Measurements from ENCODE around the gene TRIL. TPM values are rescaled to one million over a fixed set of nuclear protein-coding genes. Genes with fewer than 3 reads are reported as not detected.

Gene TRIL
- total RNA-seq, 5 donors from 2014 or later (not counting 1 experiment from before 2014, with no cell fraction given) = not detected

GRCh38 chr7:28977881-28978280 lies 19.8 kb upstream of the TRIL start:
- ChIA-PET CTCF (no interaction called here), POLR2A (no interaction called here)
- Mint-ChIP-seq H3K9me3 (peaks cover 7 to 10% (median 10%) of the 10 kb centered on the region in 3 donors), H3K4me1 (no peaks in the 10 kb centered on the region), H3K27ac (no peak overlapping the region), H3K36me3 (no peaks in the 10 kb centered on the region), H3K4me3 (no peak overlapping the region), H3K27me3 (peaks cover 11 to 33% of the 10 kb centered on the region in 2 donors)
- no peak for DNase-seq
- H3K4me3 ChIP-seq (ENCODE audit: control insufficient read depth in 1 of 2, extremely low read depth in 1 of 2, low read length in 1 of 2) = no peak overlapping the region
- no peak overlapping the region for H3K27ac ChIP-seq (ENCODE audit: low read length)
- no peak for ATAC-seq (replicated peaks in 1 of 4)
- no peaks in the 10 kb centered on the region for H3K9me3 ChIP-seq
- WGBS (ENCODE audit: insufficient coverage) = 67% methylated on average over 1 of the region's 1 CpG
- H3K27me3 ChIP-seq (replicated peaks in 1 of 2; ENCODE audit: control insufficient read depth in 2 of 2, extremely low read depth in 1 of 2, insufficient read depth in 2 of 2, low read length in 1 of 2) = peaks cover 0 to 6% of the 10 kb centered on the region in 2 experiments
- H3K4me1 ChIP-seq (ENCODE audit: control insufficient read depth in 1 of 2, extremely low read depth in 1 of 2, insufficient read depth in 2 of 2, low read length in 2 of 2) = no peaks in the 10 kb centered on the region
- H3K36me3 ChIP-seq (ENCODE audit: control insufficient read depth in 2 of 2, extremely low read depth in 1 of 2, insufficient read depth in 1 of 2, low read length in 1 of 2) = no peaks in the 10 kb centered on the region

- CTCF ChIA-PET = interaction anchor here (0.5 kb wide), 2 partner anchors 209 to 1399 kb away, joined by 3 to 6 read pairs; no protein-coding TSS in a partner anchor
- Histone ChIP-seq H3K27me3 (replicated peaks in 1 of 2; ENCODE audit: control insufficient read depth in 2 of 2, extremely low read depth in 1 of 2, insufficient read depth in 2 of 2, low read length in 1 of 2) (peaks cover 0 to 6% of the 10 kb centered on the region in 2 experiments), H3K4me1 (ENCODE audit: control insufficient read depth in 1 of 2, extremely low read depth in 1 of 2, insufficient read depth in 2 of 2, low read length in 2 of 2) (no peaks in the 10 kb centered on the region), H3K9me3 (no peaks in the 10 kb centered on the region), H3K4me3 (ENCODE audit: control insufficient read depth in 1 of 2, extremely low read depth in 1 of 2, low read length in 1 of 2) (no peak overlapping the region), H3K36me3 (ENCODE audit: control insufficient read depth in 2 of 2, extremely low read depth in 1 of 2, insufficient read depth in 1 of 2, low read length in 1 of 2) (no peaks in the 10 kb centered on the region), H3K27ac (ENCODE audit: low read length) (no peak overlapping the region)
- ATAC-seq (replicated peaks in 1 of 4) (no peak), DNase-seq (no peak)
- 60% methylated on average over 1 of the region's 3 CpGs for WGBS (ENCODE audit: insufficient coverage)
- Mint-ChIP-seq H3K36me3 (no peaks in the 10 kb centered on the region), H3K4me3 (no peak overlapping the region), H3K9me3 (peaks cover 13 to 21% (median 16%) of the 10 kb centered on the region in 3 donors), H3K4me1 (no peaks in the 10 kb centered on the region), H3K27ac (no peak overlapping the region), H3K27me3 (peaks cover 11 to 28% of the 10 kb centered on the region in 2 donors)
- POLR2A ChIA-PET = no interaction called here
Observed at GRCh38 chr7:28976022-28976421, 17.9 kb upstream of the TRIL start.

- no peak overlapping the region for H3K4me3 Mint-ChIP-seq
- CTCF ChIA-PET = no interaction called here
Observed at GRCh38 chr7:28973591-28973990, 15.5 kb upstream of the TRIL start.

GRCh38 chr7:28964056-28964455 lies 5.9 kb upstream of the TRIL start:
- WGBS (ENCODE audit: insufficient coverage) = 56% methylated on average over 1 of the region's 2 CpGs
- CTCF ChIA-PET = no interaction called here
- POLR2A ChIA-PET = no interaction called here

More at GRCh38 chr7:28973591-28973990, 15.5 kb upstream of the TRIL start:
- peaks cover 0 to 6% of the 10 kb centered on the region in 2 experiments for H3K27me3 ChIP-seq (replicated peaks in 1 of 2; ENCODE audit: control insufficient read depth in 2 of 2, extremely low read depth in 1 of 2, insufficient read depth in 2 of 2, low read length in 1 of 2)
- POLR2A ChIA-PET = no interaction called here
- DNase-seq (no peak), ATAC-seq (replicated peaks in 1 of 4) (no peak)
- Mint-ChIP-seq H3K36me3 (no peaks in the 10 kb centered on the region), H3K9me3 (peaks cover 16 to 25% (median 20%) of the 10 kb centered on the region in 3 donors), H3K4me1 (no peaks in the 10 kb centered on the region), H3K27ac (no peak overlapping the region), H3K27me3 (peaks cover 8 to 23% of the 10 kb centered on the region in 2 donors)
- no peaks in the 10 kb centered on the region for H3K4me1 ChIP-seq (ENCODE audit: control insufficient read depth in 1 of 2, extremely low read depth in 1 of 2, insufficient read depth in 2 of 2, low read length in 2 of 2)
- no peaks in the 10 kb centered on the region for H3K9me3 ChIP-seq
- 80% methylated on average over 3 of the region's 3 CpGs for WGBS (ENCODE audit: insufficient coverage)
- H3K36me3 ChIP-seq (ENCODE audit: control insufficient read depth in 2 of 2, extremely low read depth in 1 of 2, insufficient read depth in 1 of 2, low read length in 1 of 2) = no peaks in the 10 kb centered on the region
- no peak overlapping the region for H3K27ac ChIP-seq (ENCODE audit: low read length)
- no peak overlapping the region for H3K4me3 ChIP-seq (ENCODE audit: control insufficient read depth in 1 of 2, extremely low read depth in 1 of 2, low read length in 1 of 2)

GRCh38 chr7:28961972-28962371 lies 3.8 kb upstream of the TRIL start:
- no peaks in the 10 kb centered on the region for H3K9me3 Mint-ChIP-seq
- H3K27ac Mint-ChIP-seq = no peak overlapping the region
- no peak for DNase-seq
- ATAC-seq (replicated peaks in 1 of 4) = no peak
- H3K4me1 Mint-ChIP-seq = peaks cover 0 to 14% (median 6%) of the 10 kb centered on the region in 3 donors
- H3K4me3 Mint-ChIP-seq = no peak overlapping the region
- Histone ChIP-seq H3K36me3 (ENCODE audit: control insufficient read depth in 2 of 2, extremely low read depth in 1 of 2, insufficient read depth in 1 of 2, low read length in 1 of 2) (no peaks in the 10 kb centered on the region), H3K27me3 (replicated peaks in 1 of 2; ENCODE audit: control insufficient read depth in 2 of 2, extremely low read depth in 1 of 2, insufficient read depth in 2 of 2, low read length in 1 of 2) (peaks cover 7 to 28% of the 10 kb centered on the region in 2 experiments), H3K4me1 (ENCODE audit: control insufficient read depth in 1 of 2, extremely low read depth in 1 of 2, insufficient read depth in 2 of 2, low read length in 2 of 2) (peaks cover 0 to 8% of the 10 kb centered on the region in 2 experiments), H3K27ac (ENCODE audit: low read length) (no peak overlapping the region), H3K9me3 (no peaks in the 10 kb centered on the region), H3K4me3 (ENCODE audit: control insufficient read depth in 1 of 2, extremely low read depth in 1 of 2, low read length in 1 of 2) (no peak overlapping the region)
- ChIA-PET POLR2A (no interaction called here), CTCF (no interaction called here)
- peaks cover 29 to 37% of the 10 kb centered on the region in 2 donors for H3K27me3 Mint-ChIP-seq
- 73% methylated on average over 5 of the region's 5 CpGs for WGBS (ENCODE audit: insufficient coverage)
- H3K36me3 Mint-ChIP-seq = no peaks in the 10 kb centered on the region

More at GRCh38 chr7:28964056-28964455, 5.9 kb upstream of the TRIL start:
- H3K27ac Mint-ChIP-seq = no peak overlapping the region
- ATAC-seq (replicated peaks in 1 of 4) (no peak), DNase-seq (no peak)
- Histone ChIP-seq H3K4me1 (ENCODE audit: control insufficient read depth in 1 of 2, extremely low read depth in 1 of 2, insufficient read depth in 2 of 2, low read length in 2 of 2) (no peaks in the 10 kb centered on the region), H3K27me3 (replicated peaks in 1 of 2; ENCODE audit: control insufficient read depth in 2 of 2, extremely low read depth in 1 of 2, insufficient read depth in 2 of 2, low read length in 1 of 2) (peaks cover 4 to 8% of the 10 kb centered on the region in 2 experiments), H3K4me3 (ENCODE audit: control insufficient read depth in 1 of 2, extremely low read depth in 1 of 2, low read length in 1 of 2) (no peak overlapping the region), H3K9me3 (no peaks in the 10 kb centered on the region), H3K36me3 (ENCODE audit: control insufficient read depth in 2 of 2, extremely low read depth in 1 of 2, insufficient read depth in 1 of 2, low read length in 1 of 2) (no peaks in the 10 kb centered on the region), H3K27ac (ENCODE audit: low read length) (no peak overlapping the region)
- peaks cover 21 to 24% of the 10 kb centered on the region in 2 donors for H3K27me3 Mint-ChIP-seq
- no peaks in the 10 kb centered on the region for H3K36me3 Mint-ChIP-seq
- no peak overlapping the region for H3K4me3 Mint-ChIP-seq
- no peaks in the 10 kb centered on the region for H3K4me1 Mint-ChIP-seq
- no peaks in the 10 kb centered on the region for H3K9me3 Mint-ChIP-seq

GRCh38 chr7:28960071-28960840 lies 2.1 kb upstream of the TRIL start:
- POLR2A ChIA-PET = no interaction called here
- Histone ChIP-seq H3K27ac (ENCODE audit: low read length) (no peak overlapping the region), H3K27me3 (replicated peaks in 1 of 2; ENCODE audit: control insufficient read depth in 2 of 2, extremely low read depth in 1 of 2, insufficient read depth in 2 of 2, low read length in 1 of 2) (peaks cover 7 to 42% of the 10 kb centered on the region in 2 experiments), H3K36me3 (ENCODE audit: control insufficient read depth in 2 of 2, extremely low read depth in 1 of 2, insufficient read depth in 1 of 2, low read length in 1 of 2) (no peaks in the 10 kb centered on the region), H3K4me3 (ENCODE audit: control insufficient read depth in 1 of 2, extremely low read depth in 1 of 2, low read length in 1 of 2) (no peak overlapping the region), H3K9me3 (no peaks in the 10 kb centered on the region), H3K4me1 (ENCODE audit: control insufficient read depth in 1 of 2, extremely low read depth in 1 of 2, insufficient read depth in 2 of 2, low read length in 2 of 2) (peaks cover 2 to 25% of the 10 kb centered on the region in 2 experiments)
- Mint-ChIP-seq H3K36me3 (no peaks in the 10 kb centered on the region), H3K4me3 (no peak overlapping the region), H3K27ac (no peak overlapping the region), H3K4me1 (peaks cover 0 to 16% (median 6%) of the 10 kb centered on the region in 3 donors), H3K27me3 (peaks cover 32 to 40% of the 10 kb centered on the region in 2 donors), H3K9me3 (no peaks in the 10 kb centered on the region)
- no peak for ATAC-seq (replicated peaks in 1 of 4)
- 83% methylated on average over 4 of the region's 7 CpGs for WGBS (ENCODE audit: insufficient coverage)
- no peak for DNase-seq
- CTCF ChIA-PET = no interaction called here
